Activated CD8-positive, alpha-beta memory T cell treated with anti-CD3 and anti-CD28 coated beads, Interleukin-2, amount 50 U/mL, for 24 hours (primary cell): Measurements from ENCODE around the gene CHST8.
"Not testable (repeated sequence)": the region's sequence is repeated elsewhere in the genome, so short reads cannot be mapped to it uniquely, and the experiment has no call there.

Source experiments
- DNase-seq: peaks from one replicate; pipeline ENCODE4 v3.0.0-alpha.2; 2020; ENCODE audit errors: extremely low read depth

The CHST8 gene

DNA sequence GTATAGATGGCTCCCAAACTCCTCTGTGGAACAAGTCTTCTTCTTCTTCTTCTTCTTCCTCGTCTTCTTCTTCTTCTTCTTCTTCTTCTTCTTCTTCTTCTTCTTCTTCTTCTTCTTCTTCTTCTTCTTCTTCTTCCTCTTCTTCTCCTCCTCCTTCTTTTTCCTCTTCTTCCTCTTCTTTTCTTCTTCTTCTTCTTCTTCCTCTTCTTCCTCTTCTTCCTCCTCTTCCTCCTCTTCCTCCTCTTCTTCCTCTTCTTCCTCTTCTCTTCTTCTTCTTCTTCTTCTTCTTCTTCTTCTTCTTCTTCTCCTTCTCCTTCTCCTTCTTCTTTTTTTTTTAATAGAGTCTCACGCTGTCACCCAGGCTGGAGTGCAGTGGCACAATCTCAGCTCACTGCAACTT is 3.4 kb upstream of the CHST8 start:
- not testable (repeated sequence) for DNase-seq

DNA sequence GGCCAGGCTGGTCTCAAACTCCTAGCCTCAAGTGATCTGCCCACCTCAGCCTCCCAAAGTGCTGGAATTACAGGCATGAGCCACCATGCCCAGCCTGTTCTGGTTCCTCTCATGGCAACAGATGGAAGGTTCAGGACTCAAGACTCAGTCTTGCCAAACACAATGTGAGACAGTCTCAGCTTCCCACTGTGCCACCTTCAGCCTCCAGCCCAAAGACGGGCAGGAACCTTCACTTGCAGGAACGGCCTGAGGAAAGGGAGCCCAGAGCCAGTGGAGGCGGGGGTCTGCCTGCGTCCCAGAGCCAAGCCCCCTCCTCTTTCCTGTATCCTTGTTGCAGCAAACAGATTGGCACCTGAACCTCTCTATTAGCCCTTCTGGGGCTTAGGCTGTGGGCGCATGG is 2.9 kb upstream of the CHST8 start:
- DNase-seq = no peak

DNA sequence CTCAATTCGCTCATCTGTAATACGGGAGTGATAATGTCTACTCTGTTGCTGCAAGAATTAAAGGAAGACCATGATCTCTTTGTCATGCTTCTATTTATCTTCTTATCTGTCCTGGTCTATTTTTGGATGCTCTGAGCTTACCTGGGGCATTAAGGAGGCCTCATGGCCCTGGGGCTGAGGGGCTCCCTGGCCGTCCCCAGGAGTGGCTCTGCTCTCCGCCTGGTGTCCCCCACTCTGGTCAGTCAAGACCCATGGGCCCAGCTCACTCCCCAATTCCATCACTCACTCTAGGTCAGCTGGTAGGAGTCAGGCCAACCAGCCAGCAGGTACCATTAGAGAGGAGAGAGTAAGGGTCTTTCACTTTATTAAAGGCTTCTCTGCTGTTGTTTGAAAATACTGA is 1.1 kb upstream of the CHST8 start:
- DNase-seq = no peak

DNA sequence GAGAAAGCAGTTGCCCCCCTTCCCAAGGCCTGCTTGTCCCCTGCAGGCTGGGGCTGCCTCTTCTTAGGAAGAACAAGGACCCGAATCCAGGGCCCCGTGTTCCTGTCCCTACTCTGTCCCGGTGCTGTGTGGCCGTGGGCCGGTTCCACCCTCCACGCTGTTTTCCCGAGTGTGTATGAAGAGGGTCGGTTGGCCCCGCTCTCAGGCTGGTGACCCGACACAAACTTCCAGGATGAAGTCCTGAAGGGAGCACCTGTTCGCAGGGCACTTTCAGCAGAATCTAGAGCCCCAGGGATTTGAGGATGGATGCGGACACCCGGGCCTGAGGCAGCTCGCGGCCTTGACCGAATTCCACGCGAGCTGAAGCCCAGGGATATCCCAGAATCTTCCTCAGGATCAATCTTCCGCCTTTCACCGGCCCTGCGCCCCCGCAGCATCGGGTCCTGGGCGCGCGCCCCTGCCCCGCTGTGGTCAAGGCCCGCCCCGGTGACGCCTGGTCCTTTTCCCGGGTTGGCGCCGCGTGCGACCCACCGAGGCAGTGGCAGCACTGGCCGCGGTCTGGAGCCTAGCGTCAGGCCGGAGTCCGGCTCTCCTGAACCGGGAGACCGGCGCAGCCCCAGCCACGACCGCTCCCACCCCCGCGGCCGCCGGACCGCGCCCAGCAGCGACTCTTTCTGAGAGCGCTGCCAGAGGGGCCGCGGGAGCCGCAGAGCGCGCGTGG is 528 bp upstream of the CHST8 start:
- no peak for DNase-seq

DNA sequence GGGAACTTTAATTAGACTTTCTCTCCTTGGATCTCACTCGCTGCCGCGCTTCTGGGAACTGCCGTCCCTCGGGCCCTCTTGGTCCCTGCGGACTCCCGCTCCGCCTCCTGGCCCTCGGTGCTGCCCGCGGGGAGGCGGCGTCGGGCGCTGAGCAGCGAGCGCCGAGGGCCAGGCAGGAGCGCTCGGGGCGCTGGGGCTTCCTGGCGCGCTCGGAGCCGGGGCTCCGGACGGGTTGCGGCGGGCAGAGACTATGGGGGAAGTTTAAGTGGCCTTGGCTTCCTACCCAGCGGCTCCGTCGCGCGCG is 704 bp downstream of the CHST8 start:
- no peak for DNase-seq

DNA sequence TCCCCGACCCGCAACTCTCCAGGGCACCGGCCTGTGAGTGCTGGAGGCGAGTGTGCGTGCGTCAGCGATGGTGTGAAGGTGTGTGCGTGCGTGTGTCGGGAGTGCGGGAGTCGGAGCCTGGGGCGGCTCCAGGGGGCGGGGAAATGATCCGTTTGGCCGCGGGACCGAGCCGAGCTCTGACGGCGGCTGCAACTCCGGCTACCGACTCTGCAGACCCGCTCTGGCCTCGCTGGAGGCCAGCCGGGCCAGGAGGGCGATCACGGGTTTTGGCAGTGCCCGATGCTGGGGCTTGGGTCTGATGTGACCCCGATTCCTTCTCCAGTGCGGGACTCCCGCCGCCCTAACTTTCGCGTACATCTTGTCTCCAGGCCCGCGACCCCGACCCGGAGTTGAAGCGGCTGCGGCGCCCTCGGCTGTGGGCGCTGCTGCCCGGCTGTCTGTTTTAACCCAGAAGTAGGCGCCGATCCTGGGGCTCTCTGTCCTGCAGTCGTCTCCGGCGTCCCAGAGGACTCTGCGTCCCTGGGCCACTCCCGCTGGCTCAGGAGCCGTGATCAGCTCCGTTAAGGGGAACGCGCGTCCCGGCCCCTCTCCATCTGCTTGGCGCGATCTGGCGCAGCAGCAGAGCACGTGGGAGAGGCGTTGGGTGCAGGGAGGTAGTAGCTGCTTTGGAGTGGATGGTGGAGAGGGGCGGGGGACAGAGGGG is 1.2 kb downstream of the CHST8 start:
- no peak for DNase-seq

DNA sequence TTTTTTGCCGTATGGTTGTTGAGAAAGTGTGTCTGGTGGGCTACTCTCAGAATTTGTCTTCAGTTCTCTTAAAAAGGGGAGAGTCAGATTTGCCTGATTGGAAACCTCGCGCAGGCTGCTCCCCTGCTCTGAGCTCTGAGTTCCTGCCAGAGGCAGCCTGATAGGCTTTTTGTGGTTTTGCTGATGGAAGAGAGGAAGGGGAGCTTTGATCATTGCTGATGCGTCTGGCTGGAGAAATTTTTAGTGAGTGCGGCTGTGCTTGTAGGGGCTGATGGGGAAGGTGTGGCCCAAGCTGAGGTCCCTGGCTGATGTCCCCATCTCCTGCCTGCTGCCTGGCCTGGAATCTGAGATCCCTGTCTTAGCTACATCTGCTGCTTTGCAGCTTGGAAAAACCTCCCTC is 2.8 kb downstream of the CHST8 start:
- DNase-seq = no peak

DNA sequence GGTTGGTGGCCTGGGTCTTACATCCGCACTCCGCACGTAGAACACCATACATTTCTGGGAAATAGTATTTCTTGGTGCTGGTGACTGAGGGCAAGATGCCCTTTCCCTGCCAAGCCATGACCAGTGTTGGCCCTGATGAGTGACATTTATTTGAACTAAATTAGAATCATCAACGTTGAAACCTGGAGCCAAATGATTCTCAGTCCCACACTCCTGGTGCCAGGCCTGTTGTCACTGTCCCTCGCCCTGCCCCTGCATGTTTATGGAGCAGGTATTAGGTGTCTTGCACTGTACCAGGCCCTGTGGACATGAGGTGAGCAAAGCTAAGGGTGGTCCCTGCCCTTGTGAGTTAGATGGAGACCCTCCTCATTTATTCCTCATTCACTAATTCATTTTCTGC is 5.8 kb downstream of the CHST8 start:
- no peak for DNase-seq

DNA sequence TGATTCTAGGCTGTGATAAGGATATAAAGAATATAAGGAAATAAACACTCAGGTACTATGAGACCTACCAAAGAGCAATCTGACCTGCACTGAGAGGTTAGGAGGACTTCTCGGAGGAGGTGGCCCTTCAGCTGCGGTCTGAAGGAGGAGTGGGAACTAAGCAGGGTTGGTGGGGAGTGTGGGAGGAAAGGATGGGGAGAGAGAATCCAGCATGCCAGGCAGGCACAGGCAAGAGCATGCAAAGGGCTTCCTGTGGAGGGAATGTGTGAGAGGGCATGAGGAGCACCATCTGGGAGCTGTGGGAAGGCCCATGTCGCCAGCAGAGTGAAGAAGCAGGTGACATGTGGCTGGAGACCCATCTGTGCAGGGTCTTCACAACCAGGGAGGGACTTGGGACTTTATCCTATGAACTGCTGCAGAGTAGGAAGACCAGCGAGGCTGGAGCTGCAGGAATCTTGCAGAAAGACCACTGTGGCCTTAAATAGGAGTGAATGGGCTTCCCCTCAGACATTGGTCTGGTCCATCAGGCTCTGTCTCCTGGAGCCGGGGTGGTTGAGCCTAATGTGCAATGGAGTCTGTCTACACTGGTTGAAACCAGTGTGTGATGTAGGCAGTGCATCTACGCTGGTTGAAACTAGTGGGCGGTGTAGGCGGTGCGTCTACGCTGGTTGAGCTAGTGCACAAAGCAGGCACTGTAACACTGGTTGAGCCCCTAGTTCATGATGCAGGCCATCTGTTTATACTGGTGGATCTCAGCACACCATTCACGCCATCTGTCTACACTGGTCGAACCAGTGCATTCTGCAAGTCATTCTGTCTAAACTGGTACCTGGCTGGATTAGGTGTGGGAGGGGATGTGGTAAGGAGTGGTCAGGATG is 6.4 kb downstream of the CHST8 start:
- no peak for DNase-seq

DNA sequence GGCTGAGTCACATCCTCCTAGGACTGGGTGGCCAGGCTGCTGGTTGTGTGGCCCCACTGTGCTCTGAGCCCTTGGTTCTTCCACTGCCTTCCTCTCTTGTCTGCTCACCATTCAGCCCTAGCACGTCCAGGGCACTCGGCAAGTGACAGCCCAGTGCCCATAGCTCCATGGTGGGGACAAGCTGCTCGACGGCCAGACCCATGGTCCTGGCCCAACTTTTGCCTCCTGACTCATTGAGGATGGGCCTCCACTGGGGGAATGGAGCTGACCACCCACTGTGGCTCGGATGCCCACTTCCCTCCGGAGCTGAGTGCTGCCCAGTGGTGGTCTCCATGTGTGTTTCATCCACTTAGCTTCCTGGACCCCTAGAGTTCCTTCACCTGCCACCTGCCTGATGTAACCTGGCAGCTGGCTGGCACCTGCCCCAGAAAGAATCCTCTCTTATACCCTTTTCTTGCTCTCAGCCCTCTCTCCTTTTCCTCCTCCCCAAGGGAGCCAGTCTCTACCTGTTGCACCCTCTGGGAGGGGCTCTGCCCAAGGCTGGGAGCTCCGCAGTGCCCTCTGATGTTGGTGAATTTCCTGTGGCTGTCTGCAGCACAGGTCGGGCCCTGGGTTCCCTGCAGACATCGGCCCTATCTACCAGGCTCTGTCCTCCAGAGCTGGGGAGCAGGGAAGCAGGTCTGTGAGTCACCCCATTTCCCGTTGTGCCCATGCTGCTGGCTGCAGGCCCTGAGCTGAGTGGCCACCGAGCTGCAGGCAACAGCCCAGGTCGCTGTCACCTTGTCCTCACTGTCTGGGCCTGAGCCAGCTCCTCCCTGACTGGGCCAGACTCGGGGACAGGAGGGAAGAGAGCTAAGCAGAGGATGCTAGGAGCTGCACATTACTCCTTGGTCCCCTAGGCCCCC is 7.4 kb downstream of the CHST8 start:
- no peak for DNase-seq

DNA sequence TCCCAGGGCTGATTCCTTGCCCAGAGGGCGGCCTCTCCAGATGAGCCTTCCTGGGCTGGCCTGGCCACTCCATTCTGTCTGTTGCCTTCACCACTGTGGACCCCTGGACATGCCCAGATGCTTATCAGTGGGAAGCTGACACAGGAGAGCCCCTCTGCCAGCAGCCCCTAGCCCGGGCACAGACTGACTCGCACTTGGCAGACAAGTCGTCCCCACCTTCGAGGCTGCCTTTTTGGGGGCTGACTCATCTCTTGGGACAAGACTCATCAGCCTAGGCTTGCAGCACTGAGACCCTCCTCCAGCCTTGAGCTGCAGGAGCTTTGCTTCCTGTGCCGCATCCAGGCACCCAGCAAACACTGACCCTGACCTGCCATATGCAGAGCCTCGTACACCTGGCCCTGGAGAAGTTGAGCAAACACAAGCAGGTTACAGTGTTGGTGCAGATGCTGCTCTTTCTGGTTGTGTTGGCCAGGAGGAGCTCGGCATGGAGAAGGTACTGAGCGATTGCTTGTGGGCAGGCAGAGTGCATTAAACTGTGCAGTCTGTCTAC is 8.1 kb downstream of the CHST8 start:
- no peak for DNase-seq

DNA sequence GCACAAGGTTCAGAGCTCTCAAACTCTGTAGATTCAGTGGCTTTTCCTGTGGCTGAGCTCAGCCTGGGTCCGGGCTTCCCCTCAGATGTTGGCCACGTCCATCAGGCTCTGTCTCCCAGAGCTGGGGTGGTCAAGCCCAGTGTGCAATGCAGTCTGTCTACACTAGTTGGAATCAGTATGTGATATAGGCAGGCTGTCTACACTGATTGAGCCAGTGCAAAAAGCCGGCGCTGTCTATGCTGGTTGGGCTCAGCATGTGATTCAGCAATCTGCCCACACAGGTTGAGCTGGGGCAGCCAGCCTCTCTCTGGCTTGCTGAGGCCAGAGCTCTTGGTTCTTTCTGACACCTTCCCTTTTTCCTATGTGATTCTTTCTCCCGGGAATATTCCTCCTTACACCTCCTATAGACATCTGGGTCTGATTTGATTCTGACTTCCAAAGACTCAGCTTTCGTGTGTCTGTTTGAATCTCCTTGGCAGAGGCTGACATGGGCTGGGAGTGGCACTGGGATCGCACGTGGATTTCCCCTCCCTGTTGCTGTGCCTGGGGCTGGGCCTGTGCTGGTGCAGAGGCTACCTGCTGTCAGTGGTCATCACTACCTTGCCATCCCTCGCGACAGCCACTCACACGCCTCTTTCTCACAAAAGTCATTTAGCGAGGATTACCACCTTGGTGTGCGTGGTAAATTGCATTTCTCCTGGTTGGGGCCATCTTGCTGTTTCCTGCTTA is 9.3 kb downstream of the CHST8 start:
- DNase-seq = no peak

DNA sequence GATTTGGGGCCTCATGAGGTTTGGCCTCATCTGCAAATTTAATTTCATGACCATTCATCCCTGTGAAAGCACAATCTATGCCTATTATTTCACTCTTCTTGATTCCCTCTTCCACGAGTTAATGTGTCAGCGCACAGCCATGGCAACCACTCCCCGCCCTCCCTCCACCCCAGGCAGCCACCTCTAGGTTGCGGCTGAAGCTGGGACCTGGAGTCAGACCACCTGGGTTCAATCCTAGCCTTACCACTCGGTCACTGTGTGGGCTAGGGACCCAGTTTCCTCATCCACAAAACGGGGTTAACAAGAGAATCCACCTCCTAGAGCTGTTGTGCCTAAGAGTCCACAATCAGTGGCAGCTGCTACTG is 9.8 kb downstream of the CHST8 start:
- no peak for DNase-seq

DNA sequence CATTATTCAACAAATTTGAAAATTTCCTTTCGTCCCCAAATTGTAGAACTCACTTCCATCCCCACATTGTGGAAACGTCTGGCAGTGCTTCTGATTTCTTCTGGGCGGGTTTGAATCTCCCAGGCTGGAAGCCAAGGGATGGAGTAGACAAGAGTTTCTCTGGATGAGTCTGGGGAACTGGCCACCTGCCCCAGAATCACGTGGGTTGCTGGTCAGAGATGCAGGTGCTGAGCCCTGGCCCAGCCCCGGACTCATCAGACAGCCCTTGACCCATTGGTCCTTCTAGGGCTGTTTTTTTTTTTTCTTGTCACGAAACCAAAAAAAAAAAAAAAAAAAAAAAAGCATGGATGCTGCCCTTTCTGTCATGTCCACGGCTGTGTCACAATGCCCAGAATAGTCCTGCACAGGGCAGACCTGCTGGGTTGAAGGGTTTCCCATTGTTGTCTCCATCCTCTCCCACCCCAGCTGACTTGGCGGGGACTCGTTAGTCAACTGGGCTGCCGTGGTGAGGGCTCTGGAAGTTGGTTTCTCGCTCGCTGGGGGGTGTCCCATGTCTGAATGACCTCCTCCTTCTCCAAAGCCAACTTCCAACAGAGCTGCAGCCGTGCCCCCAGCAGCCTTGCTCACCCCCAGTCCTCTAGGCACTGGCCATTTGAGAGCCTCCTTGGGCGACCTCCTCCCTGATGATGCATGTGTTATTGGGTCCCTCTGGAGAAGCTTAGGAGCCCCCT is 12.8 kb downstream of the CHST8 start:
- no peak for DNase-seq

DNA sequence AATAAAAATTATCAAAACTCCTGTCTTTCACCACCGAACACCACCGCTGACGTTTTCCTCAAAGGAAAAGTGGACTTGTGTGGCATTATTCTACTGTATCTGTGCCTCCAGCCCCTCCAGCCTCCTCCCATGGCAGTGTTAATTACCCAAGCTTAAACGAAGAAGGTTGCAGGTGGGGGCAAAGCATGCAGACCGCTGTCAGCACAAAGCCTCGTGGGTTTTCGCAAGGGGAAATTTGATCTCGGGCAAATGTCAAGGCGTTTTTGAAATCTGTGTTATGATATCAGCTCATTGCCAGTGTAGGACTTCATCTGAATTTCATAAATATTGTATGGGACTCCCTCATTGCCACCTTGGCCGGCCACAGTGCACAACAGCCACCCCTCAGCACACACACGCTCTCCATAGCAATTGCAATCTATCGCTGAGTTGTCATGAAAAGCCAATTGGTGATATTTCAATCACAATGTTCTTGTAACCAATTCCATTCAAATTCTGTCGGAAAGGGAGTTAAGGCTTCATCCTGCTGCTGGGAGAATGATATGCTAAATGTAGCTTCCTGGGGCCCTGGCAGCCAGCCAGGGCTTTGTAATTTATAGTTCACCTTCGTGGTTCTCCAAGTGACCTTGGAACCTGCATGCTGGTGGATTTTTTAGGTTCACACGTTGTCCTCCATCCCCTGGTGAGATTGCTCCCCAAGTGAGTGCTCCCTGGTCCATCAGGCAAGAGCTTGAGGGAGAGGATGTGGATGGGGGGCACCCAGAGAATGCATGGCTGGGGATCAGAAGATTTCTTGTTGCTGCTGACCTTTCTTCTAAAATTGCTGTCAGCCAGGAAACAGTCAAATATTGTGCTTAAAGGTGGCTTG is 16.6 kb downstream of the CHST8 start:
- DNase-seq = no peak

DNA sequence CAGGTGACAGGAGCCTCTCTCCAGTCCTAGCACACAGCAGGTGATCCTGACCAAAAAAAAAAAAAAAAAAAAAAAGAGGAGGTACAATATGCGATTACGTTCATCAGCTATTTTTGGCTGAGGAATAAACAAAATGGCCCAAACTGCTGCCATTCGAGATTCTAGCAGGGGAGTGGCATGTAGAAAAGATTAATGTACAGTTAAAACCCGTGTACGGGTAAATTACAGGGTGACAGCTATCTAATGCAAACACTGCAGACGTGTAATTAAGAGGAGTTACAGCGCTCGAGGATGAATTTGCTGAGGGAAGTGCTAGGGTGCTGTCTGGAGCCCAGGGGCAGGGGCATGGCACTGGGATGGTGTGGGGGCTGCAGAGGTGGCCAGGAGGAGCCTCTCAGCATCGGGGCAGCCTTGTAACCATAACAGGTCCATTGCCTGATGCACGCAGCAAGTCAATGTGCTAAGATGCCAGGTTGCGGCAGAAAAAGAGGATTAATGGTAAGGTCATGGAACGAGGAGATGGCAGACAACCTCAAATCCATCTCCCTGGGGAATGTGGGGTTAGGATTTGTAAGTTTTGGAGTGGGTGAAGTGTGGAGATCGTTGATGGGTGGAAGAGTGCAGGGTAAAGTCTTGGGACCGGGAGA is 17.4 kb downstream of the CHST8 start:
- DNase-seq = no peak

DNA sequence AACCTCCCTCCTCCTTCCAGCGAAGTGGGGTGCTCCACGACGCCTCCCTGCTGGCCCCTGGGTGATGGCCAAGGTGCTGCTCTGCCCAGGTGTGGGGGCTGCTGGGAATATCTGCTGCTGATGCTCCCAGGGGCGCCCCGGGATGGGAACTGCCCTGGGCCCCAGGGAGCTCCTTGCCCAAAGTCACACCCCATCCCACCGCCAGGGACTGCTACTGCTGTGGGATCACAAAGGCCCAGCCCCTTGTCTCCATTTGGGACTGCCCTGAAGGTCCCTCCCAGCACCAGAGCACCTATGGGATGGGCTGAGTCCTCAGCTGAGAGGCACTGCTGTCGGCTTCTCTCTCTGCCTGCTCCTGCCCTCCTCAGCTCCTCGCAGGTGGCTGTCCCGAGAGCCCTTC is 19.0 kb downstream of the CHST8 start:
- no peak for DNase-seq

DNA sequence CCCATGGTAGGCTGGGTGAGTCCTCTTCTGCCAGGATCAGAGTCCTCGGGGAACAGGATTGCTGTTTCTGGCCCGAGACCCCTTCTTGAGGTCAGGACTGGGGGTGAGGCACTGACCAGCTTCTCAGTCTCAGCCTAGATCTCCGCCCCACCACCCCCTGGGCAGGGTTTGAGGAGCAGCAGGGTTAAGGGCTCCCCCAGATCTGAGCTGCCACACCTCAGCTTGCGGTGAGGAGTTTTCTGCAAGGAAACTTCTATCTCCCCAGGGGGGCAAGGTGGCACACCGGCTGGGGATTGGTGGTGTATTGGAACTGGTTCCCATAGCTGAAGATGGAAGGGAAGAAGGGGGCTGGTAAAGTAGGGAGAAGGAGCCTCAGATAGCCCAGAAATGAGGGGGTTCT is 19.5 kb downstream of the CHST8 start:
- DNase-seq = no peak
